HL-60 (cell line): ENCODE data around the gene LSM2.

Source experiments
- CTCF ChIP-seq: IDR thresholded peaks from one replicate; pipeline ENCODE4 v1.5.1; 2011; ENCODE audit warnings: low read length, control low read depth, inconsistent platforms; ENCODE audit not compliant: insufficient read depth
- GABPA ChIP-seq: IDR thresholded peaks from 2 replicates; pipeline ENCODE4 v1.6.1; 2012; ENCODE audit warnings: low read depth
- POLR2AphosphoS5 ChIP-seq: IDR thresholded peaks from 2 replicates; pipeline ENCODE4 v1.6.1; 2012; ENCODE audit warnings: low read depth
- REST ChIP-seq: IDR thresholded peaks from 2 replicates; pipeline ENCODE4 v1.6.1; 2012; ENCODE audit warnings: low read depth; ENCODE audit not compliant: insufficient replicate concordance
- SPI1 ChIP-seq: IDR thresholded peaks from 2 replicates; pipeline ENCODE4 v1.6.1; 2012; ENCODE audit warnings: low read depth, mild to moderate bottlenecking, borderline replicate concordance

DNA sequence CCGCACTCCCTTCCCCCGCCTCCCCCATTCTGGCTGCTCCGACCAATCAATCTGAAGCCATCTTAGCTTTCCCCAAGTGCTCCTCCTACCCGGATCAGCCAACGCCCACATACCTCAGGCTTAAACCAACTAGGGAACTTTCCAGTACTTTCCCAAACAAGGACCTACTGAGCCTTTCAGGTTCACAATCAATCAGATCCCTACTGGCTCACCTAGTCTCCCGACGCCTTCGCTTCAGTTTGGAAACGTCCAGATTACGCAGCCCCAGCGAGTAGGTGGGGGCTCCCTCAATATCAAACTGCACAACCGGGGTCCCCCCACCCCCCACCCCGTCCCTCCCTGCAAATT lies 7.9 kb upstream of the LSM2 start:
- no peak for TF ChIP-seq SPI1
- TF ChIP-seq CTCF, result no peak
- TF ChIP-seq POLR2AphosphoS5, result no peak
- TF ChIP-seq REST, result no peak
- no peak for TF ChIP-seq GABPA
